HepG2 (cell line): ENCODE results near the gene TMEM19. TPM values are rescaled to one million over a fixed set of nuclear protein-coding genes. Genes with fewer than 3 reads are reported as not detected.

Source experiments
- FOXK2 ChIP-seq: fragments of 450-650 bp; IDR thresholded peaks from 2 replicates; pipeline ENCODE4 v1.6.1; 2016
- HMGXB4 ChIP-seq, 2 experiments: sonication (generic) in 1 of 2; formaldehyde crosslinking in 1 of 2; IDR thresholded peaks; 2 replicates each; pipeline versions ENCODE4 v1.4.0 to v1.6.1; 2018 to 2020; ENCODE audit warnings: missing genetic modification reagents in 2 of 2, borderline replicate concordance in 1 of 2, low read depth in 1 of 2, mild to moderate bottlenecking in 1 of 2, missing biosample characterization in 1 of 2
- MIXL1 ChIP-seq: IDR thresholded peaks from 2 replicates; pipeline ENCODE4 v1.6.1; 2016
- MNT ChIP-seq: fragments of 450-650 bp; IDR thresholded peaks from 2 replicates; pipeline ENCODE4 v1.6.1; 2016
- NR2F6 ChIP-seq, 2 experiments: IDR thresholded peaks; 2 replicates each; pipeline ENCODE4 v1.6.1; 2016; ENCODE audit warnings: antibody characterized with exemption in 1 of 2, mild to moderate bottlenecking in 1 of 2
- RERE ChIP-seq: IDR thresholded peaks from 2 replicates; pipeline ENCODE4 v1.6.1; 2016; ENCODE audit warnings: low read depth, missing genetic modification reagents, missing compliant biosample characterization
- RFXANK ChIP-seq: IDR thresholded peaks from 2 replicates; pipeline ENCODE4 v1.6.1; 2016
- SP140L ChIP-seq: sonication (generic); formaldehyde crosslinking; IDR thresholded peaks from 2 replicates; pipeline ENCODE4 v1.4.0; 2020; ENCODE audit warnings: missing genetic modification reagents, borderline replicate concordance
- ZNF549 ChIP-seq: sonication (generic); formaldehyde crosslinking; IDR thresholded peaks from 2 replicates; pipeline ENCODE4 v1.5.0; 2020; ENCODE audit warnings: missing genetic modification reagents
- polyA plus RNA-seq, 8 experiments: library from polyadenylated mRNA; depleted of rRNA in 3 of 8; stranded (reverse) in 7 of 8; unstranded in 1 of 8; fragments of >200 nt; fragmentation: Illumina TruSeq in 4 of 8; extraction: Trizol in 4 of 8; gene quantifications; 2 replicates each; pipeline versions ENCODE4 v1.2.1 to v1.2.3, GENCODE V29; 2011 to 2016; ENCODE audit warnings: low read depth in 4 of 8, missing spikeins in 1 of 8, mixed read lengths in 1 of 8; ENCODE audit not compliant: insufficient read depth in 1 of 8
- total RNA-seq, 5 experiments: library from RNA; depleted of rRNA; stranded (reverse); fragments of >200 nt; fragmentation: Illumina TruSeq; extraction: Trizol; gene quantifications; 2 replicates each; pipeline ENCODE4 v1.2.3, GENCODE V29; 2016; ENCODE audit warnings: low read depth in 1 of 5
- TF ChIP-seq, protein P1 (sequence below): sonication (generic); formaldehyde crosslinking; IDR thresholded peaks from 2 replicates; pipeline ENCODE4 v1.4.0; 2020; ENCODE audit warnings: mild to moderate bottlenecking, missing genetic modification reagents
- TF ChIP-seq, protein P2 (sequence below): sonication (generic); formaldehyde crosslinking; IDR thresholded peaks from 2 replicates; pipeline ENCODE4 v1.9.0; 2021; ENCODE audit warnings: missing genetic modification reagents, borderline replicate concordance

TMEM19 gene
- total and polyA plus RNA-seq, 2 of the 13 experiments (the other 11 are each of a cell fraction or from before 2014, with no cell fraction given), result 16.9 to 22.5 TPM

DNA sequence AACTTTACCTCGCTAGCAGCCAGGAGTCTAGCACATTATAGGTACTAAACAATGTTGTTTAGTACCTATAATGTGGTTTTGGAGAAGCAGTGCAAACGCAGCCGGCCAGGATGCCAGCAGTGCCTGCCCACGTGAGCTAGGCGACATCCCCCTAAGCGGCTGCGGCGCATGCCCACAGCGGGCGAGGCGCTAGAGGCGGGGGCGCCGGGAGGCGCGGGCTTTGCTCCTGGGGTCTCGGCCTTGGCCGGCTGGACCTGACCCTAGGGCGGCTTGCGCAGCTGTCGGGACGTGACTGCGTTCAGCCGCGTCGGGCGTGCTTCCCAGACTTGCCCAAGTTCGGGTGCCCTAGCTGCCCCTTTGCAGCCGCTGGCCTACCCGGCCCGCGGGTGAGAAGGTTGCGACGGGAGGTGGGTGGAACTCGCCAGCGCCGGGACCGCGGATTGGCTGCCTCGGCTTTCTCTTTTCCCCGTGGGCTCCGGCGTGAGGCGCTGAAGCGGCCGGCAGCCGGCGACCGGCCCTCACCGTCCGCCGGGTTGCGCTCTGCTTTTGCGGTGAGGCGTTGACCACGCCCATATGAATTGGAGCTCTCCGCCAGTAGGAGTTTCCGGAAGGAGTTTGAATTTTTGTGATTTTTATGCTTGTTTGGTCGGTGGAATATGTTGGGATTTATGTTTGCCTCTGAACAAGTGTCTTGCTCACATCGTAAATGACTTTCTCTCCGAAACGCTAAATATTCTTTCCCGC lies at the start of gene TMEM19 (continued):
- no peak for TF ChIP-seq NR2F6 (IDR thresholded peaks at IDR 0.05)
- TF ChIP-seq NR2F6 (CRISPR knock-in tag; IDR thresholded peaks at IDR 0.05), result peak; percentile 90
- TF ChIP-seq MNT, result no peak
- TF ChIP-seq RERE (CRISPR knock-in tag), result no peak
- peak; percentile 77; the same call in 1 of the 2 replicates for TF ChIP-seq RFXANK
- TF ChIP-seq, protein P1, sequence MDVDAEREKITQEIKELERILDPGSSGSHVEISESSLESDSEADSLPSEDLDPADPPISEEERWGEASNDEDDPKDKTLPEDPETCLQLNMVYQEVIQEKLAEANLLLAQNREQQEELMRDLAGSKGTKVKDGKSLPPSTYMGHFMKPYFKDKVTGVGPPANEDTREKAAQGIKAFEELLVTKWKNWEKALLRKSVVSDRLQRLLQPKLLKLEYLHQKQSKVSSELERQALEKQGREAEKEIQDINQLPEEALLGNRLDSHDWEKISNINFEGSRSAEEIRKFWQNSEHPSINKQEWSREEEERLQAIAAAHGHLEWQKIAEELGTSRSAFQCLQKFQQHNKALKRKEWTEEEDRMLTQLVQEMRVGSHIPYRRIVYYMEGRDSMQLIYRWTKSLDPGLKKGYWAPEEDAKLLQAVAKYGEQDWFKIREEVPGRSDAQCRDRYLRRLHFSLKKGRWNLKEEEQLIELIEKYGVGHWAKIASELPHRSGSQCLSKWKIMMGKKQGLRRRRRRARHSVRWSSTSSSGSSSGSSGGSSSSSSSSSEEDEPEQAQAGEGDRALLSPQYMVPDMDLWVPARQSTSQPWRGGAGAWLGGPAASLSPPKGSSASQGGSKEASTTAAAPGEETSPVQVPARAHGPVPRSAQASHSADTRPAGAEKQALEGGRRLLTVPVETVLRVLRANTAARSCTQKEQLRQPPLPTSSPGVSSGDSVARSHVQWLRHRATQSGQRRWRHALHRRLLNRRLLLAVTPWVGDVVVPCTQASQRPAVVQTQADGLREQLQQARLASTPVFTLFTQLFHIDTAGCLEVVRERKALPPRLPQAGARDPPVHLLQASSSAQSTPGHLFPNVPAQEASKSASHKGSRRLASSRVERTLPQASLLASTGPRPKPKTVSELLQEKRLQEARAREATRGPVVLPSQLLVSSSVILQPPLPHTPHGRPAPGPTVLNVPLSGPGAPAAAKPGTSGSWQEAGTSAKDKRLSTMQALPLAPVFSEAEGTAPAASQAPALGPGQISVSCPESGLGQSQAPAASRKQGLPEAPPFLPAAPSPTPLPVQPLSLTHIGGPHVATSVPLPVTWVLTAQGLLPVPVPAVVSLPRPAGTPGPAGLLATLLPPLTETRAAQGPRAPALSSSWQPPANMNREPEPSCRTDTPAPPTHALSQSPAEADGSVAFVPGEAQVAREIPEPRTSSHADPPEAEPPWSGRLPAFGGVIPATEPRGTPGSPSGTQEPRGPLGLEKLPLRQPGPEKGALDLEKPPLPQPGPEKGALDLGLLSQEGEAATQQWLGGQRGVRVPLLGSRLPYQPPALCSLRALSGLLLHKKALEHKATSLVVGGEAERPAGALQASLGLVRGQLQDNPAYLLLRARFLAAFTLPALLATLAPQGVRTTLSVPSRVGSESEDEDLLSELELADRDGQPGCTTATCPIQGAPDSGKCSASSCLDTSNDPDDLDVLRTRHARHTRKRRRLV (CRISPR knock-in tag), result 0 out of 2 replicates have a peak, but pooled peaks have one; percentile 78
- 0 out of 2 replicates have a peak, but pooled peaks have one; percentile 42 for TF ChIP-seq MIXL1 (CRISPR knock-in tag)
- no peak for TF ChIP-seq FOXK2
- TF ChIP-seq, protein P2, sequence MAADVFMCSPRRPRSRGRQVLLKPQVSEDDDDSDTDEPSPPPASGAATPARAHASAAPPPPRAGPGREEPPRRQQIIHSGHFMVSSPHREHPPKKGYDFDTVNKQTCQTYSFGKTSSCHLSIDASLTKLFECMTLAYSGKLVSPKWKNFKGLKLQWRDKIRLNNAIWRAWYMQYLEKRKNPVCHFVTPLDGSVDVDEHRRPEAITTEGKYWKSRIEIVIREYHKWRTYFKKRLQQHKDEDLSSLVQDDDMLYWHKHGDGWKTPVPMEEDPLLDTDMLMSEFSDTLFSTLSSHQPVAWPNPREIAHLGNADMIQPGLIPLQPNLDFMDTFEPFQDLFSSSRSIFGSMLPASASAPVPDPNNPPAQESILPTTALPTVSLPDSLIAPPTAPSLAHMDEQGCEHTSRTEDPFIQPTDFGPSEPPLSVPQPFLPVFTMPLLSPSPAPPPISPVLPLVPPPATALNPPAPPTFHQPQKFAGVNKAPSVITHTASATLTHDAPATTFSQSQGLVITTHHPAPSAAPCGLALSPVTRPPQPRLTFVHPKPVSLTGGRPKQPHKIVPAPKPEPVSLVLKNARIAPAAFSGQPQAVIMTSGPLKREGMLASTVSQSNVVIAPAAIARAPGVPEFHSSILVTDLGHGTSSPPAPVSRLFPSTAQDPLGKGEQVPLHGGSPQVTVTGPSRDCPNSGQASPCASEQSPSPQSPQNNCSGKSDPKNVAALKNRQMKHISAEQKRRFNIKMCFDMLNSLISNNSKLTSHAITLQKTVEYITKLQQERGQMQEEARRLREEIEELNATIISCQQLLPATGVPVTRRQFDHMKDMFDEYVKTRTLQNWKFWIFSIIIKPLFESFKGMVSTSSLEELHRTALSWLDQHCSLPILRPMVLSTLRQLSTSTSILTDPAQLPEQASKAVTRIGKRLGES, result no peak
- TF ChIP-seq SP140L (CRISPR knock-in tag), result peak; percentile 86; the same call in 1 of the 2 replicates
- peak; percentile 68 to 86 for TF ChIP-seq HMGXB4 (CRISPR knock-in tag; IDR thresholded peaks at IDR 0.05; ENCODE audit: borderline replicate concordance in 1 of 2, low read depth in 1 of 2)
- no peak for TF ChIP-seq ZNF549 (CRISPR knock-in tag)
